Endothelial cell of umbilical vein (primary cell): ENCODE data around the gene TMPRSS3.

Source experiments
- EZH2 ChIP-seq: IDR thresholded peaks from 2 replicates; pipeline ENCODE4 v1.6.1; 2012; ENCODE audit warnings: borderline replicate concordance, low read depth, mild to moderate bottlenecking, moderate library complexity, low read length, inconsistent platforms; ENCODE audit not compliant: severe bottlenecking
- FOS ChIP-seq: IDR thresholded peaks from 2 replicates; pipeline ENCODE4 v1.6.1; 2011; ENCODE audit warnings: mild to moderate bottlenecking, low read length, moderate library complexity, borderline replicate concordance; ENCODE audit not compliant: insufficient read depth
- GATA2 ChIP-seq: IDR thresholded peaks from 2 replicates; pipeline ENCODE4 v1.7.0; 2011; ENCODE audit warnings: low read depth, mild to moderate bottlenecking, moderate library complexity, mixed read lengths, low read length; ENCODE audit not compliant: insufficient read length, insufficient read depth
- JUN ChIP-seq: IDR thresholded peaks from 2 replicates; pipeline ENCODE4 v1.6.1; 2011; ENCODE audit warnings: borderline replicate concordance, low read depth; ENCODE audit not compliant: insufficient read length, insufficient read depth
- MYC ChIP-seq: IDR thresholded peaks from one replicate; pipeline ENCODE4 v1.6.1; 2011; ENCODE audit warnings: mild to moderate bottlenecking, low read depth, low read length
- POLR2A ChIP-seq: IDR thresholded peaks from 2 replicates; pipeline ENCODE4 v1.6.1; 2012; ENCODE audit warnings: low read depth, mild to moderate bottlenecking, control low read depth, low read length
- POLR2AphosphoS5 ChIP-seq: IDR thresholded peaks from 2 replicates; pipeline ENCODE4 v1.6.1; 2012; ENCODE audit warnings: low read depth, mild to moderate bottlenecking, control low read depth, low read length, moderate library complexity; ENCODE audit not compliant: insufficient read depth
- TF ChIP-seq, protein P1 (sequence below), 2 donors: IDR thresholded peaks; 1 replicate in 1 of 2; 2 replicates in 1 of 2; pipeline ENCODE4 v1.5.1; 2011; ENCODE audit warnings: low read length in 2 of 2, mild to moderate bottlenecking in 2 of 2, moderate library complexity in 2 of 2, control low read depth in 1 of 2, inconsistent platforms in 1 of 2, low read depth in 1 of 2; ENCODE audit not compliant: insufficient read depth in 1 of 2; ENCODE audit errors: extremely low read depth in 1 of 2
- TF ChIP-seq, protein P2 (sequence below): IDR thresholded peaks from 2 replicates; pipeline ENCODE4 v1.6.1; 2011; ENCODE audit not compliant: insufficient read depth, insufficient read length

DNA sequence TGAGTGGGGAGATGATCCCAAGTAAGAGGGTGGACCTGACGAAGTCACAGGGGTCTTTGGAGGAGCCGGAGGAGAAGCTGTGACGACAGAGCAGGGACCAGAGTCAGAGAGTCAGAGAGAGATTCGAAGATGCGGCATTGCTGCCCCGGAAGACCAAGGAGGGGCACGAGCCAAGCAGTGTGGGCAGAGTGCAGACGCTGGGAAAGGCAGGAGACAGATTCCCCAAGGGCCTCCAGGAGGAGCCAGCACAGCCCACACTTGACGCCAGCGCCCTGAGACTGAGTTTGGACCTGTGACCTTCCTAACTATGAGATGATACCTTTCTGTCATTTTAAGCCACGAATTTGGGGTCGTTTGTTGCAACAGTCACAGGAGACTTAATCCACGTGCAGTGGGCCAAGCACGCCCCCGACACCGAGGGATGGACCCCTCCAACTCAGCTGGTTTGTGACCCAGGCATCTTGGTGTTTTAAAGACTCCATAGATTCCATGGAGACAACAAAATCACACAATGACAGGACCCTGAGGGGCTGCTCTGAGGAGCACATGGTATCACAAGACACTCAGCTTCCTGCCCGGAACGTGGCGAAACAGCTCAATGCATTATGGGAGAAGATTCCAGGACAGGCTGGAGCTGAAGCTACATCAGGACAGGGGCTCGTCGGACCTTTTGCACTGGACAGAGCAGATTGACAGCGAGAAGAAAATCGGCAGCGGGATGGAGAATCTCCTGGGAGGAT, 18.5 kb downstream of the TMPRSS3 start:
- no peak for TF ChIP-seq POLR2A
- TF ChIP-seq, protein P1, sequence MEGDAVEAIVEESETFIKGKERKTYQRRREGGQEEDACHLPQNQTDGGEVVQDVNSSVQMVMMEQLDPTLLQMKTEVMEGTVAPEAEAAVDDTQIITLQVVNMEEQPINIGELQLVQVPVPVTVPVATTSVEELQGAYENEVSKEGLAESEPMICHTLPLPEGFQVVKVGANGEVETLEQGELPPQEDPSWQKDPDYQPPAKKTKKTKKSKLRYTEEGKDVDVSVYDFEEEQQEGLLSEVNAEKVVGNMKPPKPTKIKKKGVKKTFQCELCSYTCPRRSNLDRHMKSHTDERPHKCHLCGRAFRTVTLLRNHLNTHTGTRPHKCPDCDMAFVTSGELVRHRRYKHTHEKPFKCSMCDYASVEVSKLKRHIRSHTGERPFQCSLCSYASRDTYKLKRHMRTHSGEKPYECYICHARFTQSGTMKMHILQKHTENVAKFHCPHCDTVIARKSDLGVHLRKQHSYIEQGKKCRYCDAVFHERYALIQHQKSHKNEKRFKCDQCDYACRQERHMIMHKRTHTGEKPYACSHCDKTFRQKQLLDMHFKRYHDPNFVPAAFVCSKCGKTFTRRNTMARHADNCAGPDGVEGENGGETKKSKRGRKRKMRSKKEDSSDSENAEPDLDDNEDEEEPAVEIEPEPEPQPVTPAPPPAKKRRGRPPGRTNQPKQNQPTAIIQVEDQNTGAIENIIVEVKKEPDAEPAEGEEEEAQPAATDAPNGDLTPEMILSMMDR (IDR thresholded peaks at IDR 0.05; ENCODE audit: extremely low read depth in 1 of 2, insufficient read depth in 1 of 2, low read depth in 1 of 2, low read length in 2 of 2), result no peak
- no peak for TF ChIP-seq EZH2
- no peak for TF ChIP-seq FOS
- no peak for TF ChIP-seq POLR2AphosphoS5
- TF ChIP-seq JUN, result no peak
- TF ChIP-seq, protein P2, sequence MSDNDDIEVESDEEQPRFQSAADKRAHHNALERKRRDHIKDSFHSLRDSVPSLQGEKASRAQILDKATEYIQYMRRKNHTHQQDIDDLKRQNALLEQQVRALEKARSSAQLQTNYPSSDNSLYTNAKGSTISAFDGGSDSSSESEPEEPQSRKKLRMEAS, result no peak
- no peak for TF ChIP-seq GATA2
- no peak for TF ChIP-seq MYC
